Osteocyte (in vitro differentiated cells): ENCODE data around the gene CCNK. TPM values are rescaled to one million over a fixed set of nuclear protein-coding genes. Genes with fewer than 3 reads are reported as not detected.

Experiments used
- DNase-seq: peaks from one replicate; pipeline ENCODE4 v3.0.0; 2021; ENCODE audit warnings: mixed read lengths; ENCODE audit not compliant: unreplicated experiment; ENCODE audit errors: extremely low spot score
- H3K27ac Mint-ChIP-seq: one replicate; pipeline ENCODE4 v1.8.0; 2021; ENCODE audit warnings: mild to moderate bottlenecking, mixed read lengths; ENCODE audit not compliant: unreplicated experiment
- H3K27me3 Mint-ChIP-seq: one replicate; pipeline ENCODE4 v1.8.0; 2021; ENCODE audit warnings: mixed read lengths; ENCODE audit not compliant: unreplicated experiment
- H3K36me3 Mint-ChIP-seq: one replicate; pipeline ENCODE4 v1.8.0; 2021; ENCODE audit warnings: mixed read lengths; ENCODE audit not compliant: unreplicated experiment
- H3K4me1 Mint-ChIP-seq: one replicate; pipeline ENCODE4 v1.8.0; 2021; ENCODE audit warnings: mixed read lengths; ENCODE audit not compliant: unreplicated experiment
- H3K4me3 Mint-ChIP-seq: one replicate; pipeline ENCODE4 v1.8.0; 2021; ENCODE audit warnings: mild to moderate bottlenecking, moderate library complexity, mixed read lengths; ENCODE audit not compliant: unreplicated experiment
- H3K9me3 Mint-ChIP-seq: one replicate; pipeline ENCODE4 v1.8.0; 2021; ENCODE audit warnings: mixed read lengths; ENCODE audit not compliant: unreplicated experiment
- total RNA-seq: library from RNA; stranded (reverse); gene quantifications from 2 replicates; pipeline ENCODE4 v1.2.1, GENCODE V29; 2021
- TF ChIP-seq, protein P1 (sequence below): fragments of 200-600 bp; sonication (generic); IDR thresholded peaks from 2 replicates; pipeline ENCODE4 v1.5.0; 2021; ENCODE audit warnings: antibody characterized with exemption, mild to moderate bottlenecking, moderate library complexity

CCNK gene
- total RNA-seq, 1 donor from 2014 or later, result 57.4 TPM

DNA sequence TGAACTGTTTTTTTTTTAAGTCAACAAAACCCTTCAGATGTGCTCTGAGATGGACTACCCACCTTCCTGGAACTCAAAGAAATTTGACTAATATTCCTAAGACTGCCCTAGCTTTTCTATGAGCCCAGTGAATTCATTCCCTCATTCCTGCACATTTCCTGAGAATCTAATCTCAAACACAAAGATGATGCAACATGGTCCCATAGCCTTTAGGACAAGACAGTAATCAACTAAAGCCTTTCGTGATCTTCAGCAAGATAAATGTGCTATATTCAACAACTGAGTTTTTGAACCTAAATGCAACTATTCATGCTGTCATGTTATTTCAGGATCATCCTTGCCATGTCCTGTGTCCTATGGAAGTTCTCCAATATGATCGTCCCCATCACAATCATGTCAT is 5.5 kb upstream of the CCNK start:
- no peak overlapping the region for H3K27ac Mint-ChIP-seq
- H3K27me3 Mint-ChIP-seq, result no peaks in the 10 kb centered on the region
- H3K36me3 Mint-ChIP-seq, result no peaks in the 10 kb centered on the region
- no peak for DNase-seq
- peaks cover 35% of the 10 kb centered on the region for H3K4me1 Mint-ChIP-seq
- TF ChIP-seq, protein P1, sequence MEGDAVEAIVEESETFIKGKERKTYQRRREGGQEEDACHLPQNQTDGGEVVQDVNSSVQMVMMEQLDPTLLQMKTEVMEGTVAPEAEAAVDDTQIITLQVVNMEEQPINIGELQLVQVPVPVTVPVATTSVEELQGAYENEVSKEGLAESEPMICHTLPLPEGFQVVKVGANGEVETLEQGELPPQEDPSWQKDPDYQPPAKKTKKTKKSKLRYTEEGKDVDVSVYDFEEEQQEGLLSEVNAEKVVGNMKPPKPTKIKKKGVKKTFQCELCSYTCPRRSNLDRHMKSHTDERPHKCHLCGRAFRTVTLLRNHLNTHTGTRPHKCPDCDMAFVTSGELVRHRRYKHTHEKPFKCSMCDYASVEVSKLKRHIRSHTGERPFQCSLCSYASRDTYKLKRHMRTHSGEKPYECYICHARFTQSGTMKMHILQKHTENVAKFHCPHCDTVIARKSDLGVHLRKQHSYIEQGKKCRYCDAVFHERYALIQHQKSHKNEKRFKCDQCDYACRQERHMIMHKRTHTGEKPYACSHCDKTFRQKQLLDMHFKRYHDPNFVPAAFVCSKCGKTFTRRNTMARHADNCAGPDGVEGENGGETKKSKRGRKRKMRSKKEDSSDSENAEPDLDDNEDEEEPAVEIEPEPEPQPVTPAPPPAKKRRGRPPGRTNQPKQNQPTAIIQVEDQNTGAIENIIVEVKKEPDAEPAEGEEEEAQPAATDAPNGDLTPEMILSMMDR, result no peak
- no peaks in the 10 kb centered on the region for H3K9me3 Mint-ChIP-seq
- no peak overlapping the region for H3K4me3 Mint-ChIP-seq

DNA sequence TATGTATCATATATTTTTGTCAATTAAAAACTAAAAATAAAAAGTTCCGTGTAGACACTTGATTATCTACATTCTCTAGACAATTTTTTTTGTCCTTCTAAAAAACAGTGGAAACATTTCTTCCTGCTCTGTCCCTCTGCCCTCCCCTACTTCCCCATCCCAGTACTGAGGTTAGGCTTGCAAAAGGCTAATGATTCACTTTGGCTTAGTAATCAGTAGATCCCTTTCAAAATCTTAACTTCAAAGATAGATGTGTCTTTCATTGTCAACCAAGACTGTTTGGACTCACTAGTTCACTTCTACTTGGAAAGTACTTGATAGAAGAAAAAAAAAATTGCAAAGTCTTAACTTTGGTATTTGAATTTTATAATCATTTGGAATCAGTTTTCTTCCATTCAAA is 4.3 kb upstream of the CCNK start:
- Mint-ChIP-seq H3K9me3 (no peaks in the 10 kb centered on the region), H3K4me1 (peaks cover 32% of the 10 kb centered on the region), H3K27ac (no peak overlapping the region), H3K36me3 (no peaks in the 10 kb centered on the region), H3K4me3 (no peak overlapping the region), H3K27me3 (no peaks in the 10 kb centered on the region)
- TF ChIP-seq, protein P1, result no peak
- no peak for DNase-seq

DNA sequence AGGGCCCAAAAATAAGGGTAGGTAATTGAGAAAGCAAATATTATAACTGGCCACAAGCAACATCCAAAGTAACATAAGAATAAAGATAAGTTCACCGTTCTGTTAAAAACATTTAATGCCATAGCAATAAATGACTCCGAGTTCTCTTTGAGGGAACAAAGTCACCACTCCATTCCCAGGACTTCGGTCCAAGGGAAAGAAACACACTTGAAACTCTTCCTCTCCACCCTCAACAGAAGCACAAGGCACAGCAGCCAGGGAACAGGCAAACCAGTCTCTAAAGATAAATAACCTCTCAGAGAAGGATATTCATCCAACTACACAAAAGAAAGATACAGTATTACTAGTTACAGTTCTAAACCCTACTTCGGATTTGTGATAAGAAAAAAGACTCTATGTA is 3.1 kb upstream of the CCNK start:
- TF ChIP-seq, protein P1, result no peak
- Mint-ChIP-seq H3K36me3 (no peaks in the 10 kb centered on the region), H3K27ac (peak overlapping the region; percentile 23), H3K4me1 (peaks cover 37% of the 10 kb centered on the region), H3K4me3 (peak overlapping the region; percentile 8), H3K27me3 (no peaks in the 10 kb centered on the region), H3K9me3 (no peaks in the 10 kb centered on the region)
- no peak for DNase-seq

DNA sequence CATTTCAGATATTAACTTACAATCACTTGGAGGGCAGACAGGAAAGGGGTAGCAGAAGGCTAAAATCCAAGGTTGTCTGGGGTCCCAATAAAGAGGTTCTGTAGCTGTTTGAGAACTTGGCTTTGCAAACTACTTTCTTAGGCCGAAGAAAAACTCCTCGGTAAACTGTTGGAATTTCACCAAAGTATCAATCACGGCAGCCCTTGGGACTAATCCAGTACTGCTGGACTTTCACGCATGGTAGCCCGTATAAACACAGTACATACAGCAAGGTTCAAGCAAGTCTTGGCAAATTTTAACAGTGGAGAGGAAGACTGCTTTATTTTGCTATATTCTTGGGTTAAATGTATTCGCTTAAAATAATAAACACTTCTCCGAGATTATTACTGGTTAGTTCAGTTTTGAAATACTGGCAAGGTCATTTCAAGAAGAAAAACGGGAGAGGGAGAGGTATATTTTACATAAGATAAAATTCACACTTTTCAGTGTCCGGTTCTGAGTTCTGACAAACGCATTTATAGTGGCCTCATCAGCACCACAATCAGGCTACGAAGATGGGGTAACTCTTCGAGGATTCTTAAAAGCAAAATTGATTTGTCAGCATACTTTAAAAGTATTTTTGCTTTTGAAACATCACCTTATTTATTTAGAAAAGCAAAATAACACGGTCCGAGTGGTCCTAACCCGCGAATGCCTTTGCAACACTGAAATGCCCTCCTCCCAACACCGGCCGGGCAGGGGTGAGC is 1.9 kb upstream of the CCNK start:
- H3K4me3 Mint-ChIP-seq, result peak overlapping the region; percentile 93
- TF ChIP-seq, protein P1, result no peak
- H3K27ac Mint-ChIP-seq, result peak overlapping the region; percentile 93
- H3K9me3 Mint-ChIP-seq, result no peaks in the 10 kb centered on the region
- H3K4me1 Mint-ChIP-seq, result peaks cover 42% of the 10 kb centered on the region
- no peaks in the 10 kb centered on the region for H3K36me3 Mint-ChIP-seq
- DNase-seq, result no peak
- H3K27me3 Mint-ChIP-seq, result no peaks in the 10 kb centered on the region

DNA sequence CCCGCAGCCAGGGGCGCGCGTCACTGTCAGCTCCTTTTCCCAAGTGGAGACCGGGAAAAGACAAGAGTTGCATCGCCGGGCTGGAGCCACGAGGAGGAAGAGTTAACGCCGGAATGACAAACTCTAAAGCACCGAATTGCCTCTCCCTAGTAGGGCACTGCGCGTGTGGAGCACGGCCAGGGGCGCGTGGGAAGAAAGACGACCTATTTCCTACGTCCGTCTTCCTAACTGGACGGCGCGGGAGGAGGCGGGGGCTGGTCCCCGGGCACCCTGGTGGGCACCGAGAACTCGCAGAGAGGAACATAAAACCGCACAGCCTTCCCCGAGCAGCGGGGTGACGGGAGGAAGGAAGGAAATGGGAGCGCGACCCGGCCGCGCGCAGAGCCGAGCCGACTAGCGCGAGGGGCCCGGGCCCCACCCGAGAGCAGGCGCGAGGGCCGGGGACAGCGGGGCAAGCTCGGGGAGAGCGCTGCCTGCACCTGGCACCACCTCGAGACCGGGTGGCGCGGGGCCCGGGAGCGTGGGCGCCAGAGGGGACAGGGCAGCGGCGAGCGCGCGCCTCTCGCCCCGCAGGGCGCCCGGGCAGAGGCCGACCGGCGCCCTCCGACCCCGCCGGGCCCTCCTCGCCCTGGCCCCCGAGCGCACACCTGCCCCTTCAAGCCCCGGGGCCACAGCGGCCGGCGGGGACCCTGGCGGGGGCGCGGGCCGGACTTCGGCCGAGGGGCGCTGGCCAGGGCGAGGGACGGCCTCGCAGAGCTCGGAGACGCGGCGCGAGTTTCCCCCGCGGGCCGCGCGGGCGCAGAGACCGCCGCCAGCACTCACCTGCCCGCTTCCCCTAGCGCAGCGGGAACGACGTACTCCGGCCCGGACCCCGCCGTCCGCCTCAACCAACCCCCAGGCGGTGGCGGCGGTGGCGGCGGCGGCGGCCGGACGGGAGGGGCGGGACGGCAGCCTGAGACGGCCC is 1.0 kb upstream of the CCNK start, which contains the start of gene SETD3:
Gene SETD3, minus strand, starts transcription at position 954 of the 964 bp plus-strand sequence. CDS start 15,054 bp downstream, outside the sequence.
- peak; percentile 88 for DNase-seq
- Mint-ChIP-seq H3K27ac (peak within 1 kb of the TSS; percentile 98), H3K36me3 (no peaks in the 10 kb centered on the region), H3K4me3 (peak within 1 kb of the TSS; percentile 95), H3K27me3 (no peaks in the 10 kb centered on the region), H3K9me3 (no peaks in the 10 kb centered on the region), H3K4me1 (peaks cover 42% of the 10 kb centered on the region)
- TF ChIP-seq, protein P1, result peak; percentile 21
